GM12878 (cell line): ENCODE results near the gene WHAMM. TPM values are rescaled to one million over a fixed set of nuclear protein-coding genes. Genes with fewer than 3 reads are reported as not detected.

Experiments used
- ATAC-seq: fragments of 200-7000 bp; cut with Tn5 transposase; 3 replicates; pipeline ENCODE4 v1.9.1; 2020; ENCODE audit warnings: mild to moderate bottlenecking, moderate library complexity
- BruUV-seq: library from RNA; stranded (reverse); fragments of 400-500 nt; replicated peaks from 2 replicates; lab custom pipeline; 2021; lab: Mats Ljungman, UMichigan
- CTCF ChIA-PET: fragments of 300-600 bp; sonication (Branson Sonifier 250); formaldehyde crosslinking; extraction: SDS; loops from one replicate; lab custom pipeline; 2021; ENCODE audit warnings: inconsistent platforms; lab: Yijun Ruan, JAX
- POLR2A ChIA-PET: fragments of 350-600 bp; formaldehyde crosslinking; extraction: SDS; loops from one replicate; lab custom pipeline; 2021; ENCODE audit warnings: inconsistent platforms; lab: Charles Lee
- RAD21 ChIA-PET: fragments of 300-600 bp; sonication (Branson Sonifier 250); formaldehyde crosslinking; loops from one replicate; lab custom pipeline; 2023; ENCODE audit warnings: antibody characterized with exemption; ENCODE audit not compliant: unreplicated experiment; lab: Charles Lee
- SMC1A ChIA-PET: fragments of 300-600 bp; sonication (Branson Sonifier 250); formaldehyde crosslinking; loops from one replicate; lab custom pipeline; 2023; ENCODE audit not compliant: unreplicated experiment, uncharacterized antibody; lab: Charles Lee
- DNase-seq: peaks from one replicate; pipeline ENCODE4 v3.0.0-alpha.2; 2011; ENCODE audit warnings: low read depth, low spot score
- FAIRE-seq: peaks from 3 replicates; lab custom pipeline; 2011; peaks lifted over from hg19 to GRCh38; lab: Jason Lieb, UNC
- H2AFZ ChIP-seq: 2 replicates; pipeline ENCODE4 v1.6.0; 2011; ENCODE audit warnings: low read depth, low read length, control low read depth; ENCODE audit not compliant: control insufficient read depth
- H3K27ac ChIP-seq: 2 replicates; pipeline ENCODE4 v1.5.1; 2011; ENCODE audit warnings: control low read depth; ENCODE audit not compliant: control insufficient read depth, insufficient read depth
- H3K27me3 ChIP-seq, 2 experiments: replicated peaks in 1 of 2; 2 replicates each; pipeline versions ENCODE4 v1.6.0 to v1.6.1; 2011; ENCODE audit warnings: low read length in 1 of 2; ENCODE audit not compliant: control insufficient read depth in 2 of 2, insufficient read depth in 2 of 2
- H3K36me3 ChIP-seq, 2 experiments: 2 replicates each; pipeline ENCODE4 v1.5.1; 2011; ENCODE audit warnings: low read length in 1 of 2; ENCODE audit not compliant: control insufficient read depth in 2 of 2, insufficient read depth in 2 of 2
- H3K4me1 ChIP-seq: 2 replicates; pipeline ENCODE4 v1.6.1; 2011; ENCODE audit warnings: mild to moderate bottlenecking, low read length, moderate library complexity, mixed read lengths; ENCODE audit not compliant: control insufficient read depth, insufficient read depth
- H3K4me2 ChIP-seq: 2 replicates; pipeline ENCODE4 v1.6.0; 2011; ENCODE audit warnings: control low read depth; ENCODE audit not compliant: control insufficient read depth, insufficient read depth
- H3K4me3 ChIP-seq: fragments of 200-600 bp; sonication (generic); 2 replicates; pipeline ENCODE4 v1.5.1; 2016
- H3K79me2 ChIP-seq: 2 replicates; pipeline ENCODE4 v1.6.0; 2011; ENCODE audit warnings: low read length; ENCODE audit not compliant: control insufficient read depth, insufficient read depth
- H3K9ac ChIP-seq: 2 replicates; pipeline ENCODE4 v1.8.0; 2011; ENCODE audit warnings: low read length, control low read depth, mixed read lengths; ENCODE audit not compliant: control insufficient read depth, insufficient read depth
- H3K9me3 ChIP-seq: replicated peaks from 3 replicates; pipeline ENCODE4 v1.5.1; 2011; ENCODE audit warnings: mild to moderate bottlenecking, low read length; ENCODE audit not compliant: control insufficient read depth, insufficient read depth
- H4K20me1 ChIP-seq: 2 replicates; pipeline ENCODE4 v1.6.0; 2011; ENCODE audit not compliant: control insufficient read depth, insufficient read depth
- NR2C2 ChIP-seq: IDR thresholded peaks from 2 replicates; pipeline ENCODE4 v1.6.1; 2011; ENCODE audit warnings: borderline replicate concordance, low read depth; ENCODE audit not compliant: control insufficient read depth, insufficient read length
- SUZ12 ChIP-seq: fragments of 200-600 bp; sonication (generic); IDR thresholded peaks from one replicate; pipeline ENCODE4 v1.6.1; 2018; ENCODE audit warnings: antibody characterized with exemption, mild to moderate bottlenecking; ENCODE audit not compliant: unreplicated experiment
- WRNIP1 ChIP-seq: IDR thresholded peaks from 2 replicates; pipeline ENCODE4 v1.6.1; 2011; ENCODE audit warnings: low read depth, low read length, improper control_type of control experiment, borderline replicate concordance
- ZSCAN29 ChIP-seq: fragments of 450-650 bp; IDR thresholded peaks from 2 replicates; pipeline ENCODE4 v1.6.1; 2017; ENCODE audit warnings: mild to moderate bottlenecking, moderate library complexity
- WGBS: methylation state at CpG from one replicate; pipeline ENCODE4 v1.1.6; 2016; ENCODE audit warnings: low lambda C conversion rate; ENCODE audit not compliant: insufficient replicate concordance, insufficient coverage; ENCODE audit errors: missing lambda C conversion rate; 5-methylcytosine and 5-hydroxymethylcytosine counted together
- in situ Hi-C: fragments of 300-500 bp; cut with MboI; formaldehyde crosslinking; loops from 9 replicates; pipeline ENCODE4 v1.14.3; 2018; ENCODE audit warnings: mixed read lengths
- intact Hi-C: fragments of 100-400 bp; cut with micrococcal nuclease; formaldehyde crosslinking; loops from one replicate; pipeline ENCODE4 v1.14.2; 2022; ENCODE audit not compliant: unreplicated experiment
- polyA plus RNA-seq, 11 experiments: library from polyadenylated mRNA; depleted of rRNA in 4 of 11; unstranded in 6 of 11; stranded (reverse) in 5 of 11; fragments of >200 nt; fragmentation: Nextera tagmentation in 4 of 11; fragmentation: Illumina TruSeq in 1 of 11; extraction: Ambion mirVana in 4 of 11; extraction: Trizol in 1 of 11; gene quantifications; 1 replicate in 1 of 11; 2 replicates in 10 of 11; pipeline versions ENCODE4 v1.2.1 to v1.2.3, GENCODE V29; 2011 to 2016; ENCODE audit warnings: inconsistent platforms in 2 of 11, missing spikeins in 2 of 11, low read depth in 1 of 11
- total RNA-seq, 4 experiments: library from RNA; depleted of rRNA in 3 of 4; stranded (reverse); fragments of >200 nt in 3 of 4; fragmentation: Illumina TruSeq in 1 of 4; extraction: Trizol in 1 of 4; gene quantifications; 2 replicates each; pipeline versions ENCODE4 v1.2.1 to v1.2.3, GENCODE V29; 2013 to 2021
- TF ChIP-seq, protein P1 (sequence below): IDR thresholded peaks from 2 replicates; pipeline ENCODE4 v1.6.1; 2011; ENCODE audit warnings: borderline replicate concordance, low read depth, mild to moderate bottlenecking, moderate library complexity, low read length; ENCODE audit not compliant: insufficient read depth, poor library complexity, severe bottlenecking

Gene WHAMM
- total and polyA plus RNA-seq, 10 of the 15 experiments (the other 5 are each of a cell fraction or from before 2014, with no cell fraction given) = 0.87 to 6.7 (median 2.5) TPM

DNA sequence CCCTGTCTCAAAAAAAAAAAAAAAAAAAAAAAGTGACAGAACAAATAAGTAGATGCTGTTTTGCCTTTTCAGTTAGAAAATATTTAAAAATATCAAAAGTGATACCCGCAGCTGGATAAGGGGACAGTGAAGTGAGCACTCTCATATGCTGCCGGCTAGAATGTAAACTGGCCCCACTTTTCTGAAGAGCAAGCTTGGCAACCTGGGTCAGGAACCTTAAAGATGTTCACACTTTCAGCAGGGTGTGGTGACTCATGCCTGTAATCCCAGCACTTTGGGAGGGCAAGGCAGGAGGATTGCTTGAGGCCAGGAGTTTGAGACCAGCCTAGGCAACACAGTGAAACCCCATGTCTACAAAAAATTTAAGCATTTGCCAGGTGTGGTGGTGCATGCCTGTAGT lies 20.9 kb upstream of the WHAMM start:
- ATAC-seq = no peak

DNA sequence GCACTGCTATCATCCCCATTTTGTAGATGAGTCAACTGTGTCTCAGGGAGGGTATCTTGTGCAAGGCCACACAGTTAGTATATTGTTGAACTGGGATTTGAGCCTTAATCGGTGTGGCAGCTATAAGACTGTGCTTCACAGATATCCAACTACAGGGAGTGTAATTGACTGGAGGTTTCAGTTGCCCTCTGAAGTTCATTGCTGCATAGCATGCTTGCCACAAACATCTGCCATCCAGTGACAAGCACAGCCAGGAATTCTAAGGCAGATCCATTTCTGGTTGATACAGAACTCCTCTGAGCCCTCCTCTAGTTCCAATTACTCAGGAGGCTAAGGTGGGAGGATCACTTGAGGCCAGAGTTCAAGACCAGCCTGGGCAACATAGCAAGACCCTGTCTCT lies 19.9 kb upstream of the WHAMM start:
- no peaks in the 10 kb centered on the region for H3K4me1 ChIP-seq
- intact Hi-C loops = no loop called here
- 95% methylated on average over 1 of the region's 1 CpG for WGBS
- no peak overlapping the region for H3K4me3 ChIP-seq
- no TSS peak for BruUV-seq
- no peaks in the 10 kb centered on the region for H3K36me3 ChIP-seq
- H3K9me3 ChIP-seq = no peaks in the 10 kb centered on the region
- H2AFZ ChIP-seq = no peak overlapping the region
- TF ChIP-seq ZSCAN29 (no peak), SUZ12 (no peak)
- TF ChIP-seq, all 136 proteins: peak for 0
- RAD21 ChIA-PET = no interaction called here
- Histone ChIP-seq H3K4me2 (no peak overlapping the region), H3K9ac (no peak overlapping the region), H4K20me1 (no peaks in the 10 kb centered on the region), H3K79me2 (no peaks in the 10 kb centered on the region), H3K27ac (no peak overlapping the region), H3K27me3 (0 out of 4 replicates have a peak, but pooled peaks cover 0 to 2% of the 10 kb centered on the region in 2 experiments)
- POLR2A ChIA-PET = no interaction called here
- in situ Hi-C loops = no loop called here
- FAIRE-seq (no peak), DNase-seq (no peak), ATAC-seq (no peak)
- SMC1A ChIA-PET = no interaction called here
- CTCF ChIA-PET = no interaction called here

More for the DNA sequence above, 20.9 kb upstream of the WHAMM start:
- ChIA-PET SMC1A (no interaction called here), POLR2A (no interaction called here)
- Histone ChIP-seq H3K4me2 (no peak overlapping the region), H3K27ac (no peak overlapping the region)
- 35% methylated on average over 2 of the region's 2 CpGs for WGBS
- TF ChIP-seq NR2C2 (no peak), WRNIP1 (no peak)
- TF ChIP-seq, protein P1, sequence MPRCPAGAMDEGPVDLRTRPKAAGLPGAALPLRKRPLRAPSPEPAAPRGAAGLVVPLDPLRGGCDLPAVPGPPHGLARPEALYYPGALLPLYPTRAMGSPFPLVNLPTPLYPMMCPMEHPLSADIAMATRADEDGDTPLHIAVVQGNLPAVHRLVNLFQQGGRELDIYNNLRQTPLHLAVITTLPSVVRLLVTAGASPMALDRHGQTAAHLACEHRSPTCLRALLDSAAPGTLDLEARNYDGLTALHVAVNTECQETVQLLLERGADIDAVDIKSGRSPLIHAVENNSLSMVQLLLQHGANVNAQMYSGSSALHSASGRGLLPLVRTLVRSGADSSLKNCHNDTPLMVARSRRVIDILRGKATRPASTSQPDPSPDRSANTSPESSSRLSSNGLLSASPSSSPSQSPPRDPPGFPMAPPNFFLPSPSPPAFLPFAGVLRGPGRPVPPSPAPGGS = no peak
- TF ChIP-seq, all 136 proteins: peak for 0
- CTCF ChIA-PET = no interaction called here
- DNase-seq (no peak), FAIRE-seq (no peak)
- Histone ChIP-seq H3K9me3 (no peaks in the 10 kb centered on the region), H2AFZ (no peak overlapping the region), H4K20me1 (no peaks in the 10 kb centered on the region), H3K36me3 (no peaks in the 10 kb centered on the region), H3K9ac (no peak overlapping the region), H3K27me3 (0 out of 4 replicates have a peak, but pooled peaks cover 0 to 2% of the 10 kb centered on the region in 2 experiments), H3K4me3 (no peak overlapping the region), H3K79me2 (no peaks in the 10 kb centered on the region), H3K4me1 (no peaks in the 10 kb centered on the region)
- RAD21 ChIA-PET = no interaction called here
- intact Hi-C loops = no loop called here
- no TSS peak for BruUV-seq
- in situ Hi-C loops = no loop called here
